Vagina (tissue), 2 donors: Measurements from ENCODE around the gene NFATC3.

Experiments used
- POLR2A ChIP-seq, 2 donors: fragments of 450-650 bp; IDR thresholded peaks; one replicate each; pipeline ENCODE4 v1.6.1; 2017; ENCODE audit warnings: antibody characterized with exemption in 2 of 2, mild to moderate bottlenecking in 2 of 2, moderate library complexity in 2 of 2
- POLR2AphosphoS5 ChIP-seq, 2 donors: sonication (generic); formaldehyde crosslinking; IDR thresholded peaks; one replicate each; pipeline ENCODE4 v1.9.0; 2017; ENCODE audit warnings: antibody characterized with exemption in 2 of 2, mild to moderate bottlenecking in 2 of 2, low read depth in 1 of 2; ENCODE audit not compliant: insufficient read depth in 1 of 2
- TF ChIP-seq, protein P1 (sequence below), 3 experiments: fragments of 450-650 bp in 2 of 3; fragments of 200-600 bp in 1 of 3; sonication (generic) in 1 of 3; IDR thresholded peaks; one replicate each; pipeline ENCODE4 v1.5.1; 2017 to 2019; ENCODE audit warnings: antibody characterized with exemption in 3 of 3, mild to moderate bottlenecking in 2 of 3, moderate library complexity in 2 of 3

DNA sequence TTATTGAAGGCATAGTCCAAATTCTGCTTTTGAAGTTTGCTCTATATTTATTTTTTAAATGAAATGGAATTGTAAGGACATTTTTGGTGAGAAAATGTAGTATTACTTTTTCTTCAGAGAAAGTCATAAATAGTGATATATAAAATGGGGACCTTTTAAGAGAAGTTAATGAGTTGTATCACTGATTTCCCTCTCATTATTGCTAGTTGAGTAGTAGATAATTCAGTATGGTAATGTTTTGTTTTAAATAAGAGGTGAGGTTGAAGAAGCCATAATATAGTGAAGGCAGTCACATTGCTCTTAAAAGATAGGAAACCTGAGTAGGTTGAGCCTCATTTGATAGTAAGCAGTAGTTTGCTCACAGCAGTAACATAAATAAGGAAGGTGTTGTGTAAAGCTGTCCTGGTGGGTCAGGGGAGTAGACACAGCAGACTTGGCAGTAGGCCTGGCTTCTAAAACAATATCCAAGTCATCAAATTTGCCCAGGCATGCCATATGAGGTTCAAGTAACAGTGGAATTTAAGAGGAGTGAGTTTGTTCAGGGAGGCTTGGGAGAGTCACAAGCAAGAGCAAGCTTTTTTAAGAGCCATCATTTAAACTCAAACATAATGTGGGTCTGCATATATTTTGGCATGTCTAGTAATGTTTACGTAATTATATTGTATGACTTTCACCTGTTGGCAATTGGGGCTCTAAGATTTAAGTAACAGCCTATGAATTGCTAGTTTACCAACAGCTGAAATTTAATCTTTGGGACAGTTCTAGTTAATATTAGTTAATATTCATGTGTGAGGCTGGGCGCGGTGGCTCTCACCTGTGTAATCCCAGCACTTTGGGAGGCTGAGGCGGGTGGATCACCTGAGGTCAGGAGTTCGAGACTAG, 6.5 kb downstream of the NFATC3 start:
- TF ChIP-seq, protein P1, sequence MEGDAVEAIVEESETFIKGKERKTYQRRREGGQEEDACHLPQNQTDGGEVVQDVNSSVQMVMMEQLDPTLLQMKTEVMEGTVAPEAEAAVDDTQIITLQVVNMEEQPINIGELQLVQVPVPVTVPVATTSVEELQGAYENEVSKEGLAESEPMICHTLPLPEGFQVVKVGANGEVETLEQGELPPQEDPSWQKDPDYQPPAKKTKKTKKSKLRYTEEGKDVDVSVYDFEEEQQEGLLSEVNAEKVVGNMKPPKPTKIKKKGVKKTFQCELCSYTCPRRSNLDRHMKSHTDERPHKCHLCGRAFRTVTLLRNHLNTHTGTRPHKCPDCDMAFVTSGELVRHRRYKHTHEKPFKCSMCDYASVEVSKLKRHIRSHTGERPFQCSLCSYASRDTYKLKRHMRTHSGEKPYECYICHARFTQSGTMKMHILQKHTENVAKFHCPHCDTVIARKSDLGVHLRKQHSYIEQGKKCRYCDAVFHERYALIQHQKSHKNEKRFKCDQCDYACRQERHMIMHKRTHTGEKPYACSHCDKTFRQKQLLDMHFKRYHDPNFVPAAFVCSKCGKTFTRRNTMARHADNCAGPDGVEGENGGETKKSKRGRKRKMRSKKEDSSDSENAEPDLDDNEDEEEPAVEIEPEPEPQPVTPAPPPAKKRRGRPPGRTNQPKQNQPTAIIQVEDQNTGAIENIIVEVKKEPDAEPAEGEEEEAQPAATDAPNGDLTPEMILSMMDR (IDR thresholded peaks at IDR 0.05) = no peak
- TF ChIP-seq POLR2A (IDR thresholded peaks at IDR 0.05) (no peak), POLR2AphosphoS5 (IDR thresholded peaks at IDR 0.05; ENCODE audit: insufficient read depth in 1 of 2, low read depth in 1 of 2) (no peak)
